Activated T-cell treated with anti-CD3 and anti-CD28 coated beads, Interleukin-2, amount 50 U/mL, for 48 hours (primary cell): ENCODE measurements around the gene FAH.
"Not testable (repeated sequence)": the region's sequence is repeated elsewhere in the genome, so short reads cannot be mapped to it uniquely, and the experiment has no call there.

Source experiments
- DNase-seq, 2 experiments: peaks; one replicate each; pipeline ENCODE4 v3.0.0-alpha.2; 2020

Gene FAH

DNA sequence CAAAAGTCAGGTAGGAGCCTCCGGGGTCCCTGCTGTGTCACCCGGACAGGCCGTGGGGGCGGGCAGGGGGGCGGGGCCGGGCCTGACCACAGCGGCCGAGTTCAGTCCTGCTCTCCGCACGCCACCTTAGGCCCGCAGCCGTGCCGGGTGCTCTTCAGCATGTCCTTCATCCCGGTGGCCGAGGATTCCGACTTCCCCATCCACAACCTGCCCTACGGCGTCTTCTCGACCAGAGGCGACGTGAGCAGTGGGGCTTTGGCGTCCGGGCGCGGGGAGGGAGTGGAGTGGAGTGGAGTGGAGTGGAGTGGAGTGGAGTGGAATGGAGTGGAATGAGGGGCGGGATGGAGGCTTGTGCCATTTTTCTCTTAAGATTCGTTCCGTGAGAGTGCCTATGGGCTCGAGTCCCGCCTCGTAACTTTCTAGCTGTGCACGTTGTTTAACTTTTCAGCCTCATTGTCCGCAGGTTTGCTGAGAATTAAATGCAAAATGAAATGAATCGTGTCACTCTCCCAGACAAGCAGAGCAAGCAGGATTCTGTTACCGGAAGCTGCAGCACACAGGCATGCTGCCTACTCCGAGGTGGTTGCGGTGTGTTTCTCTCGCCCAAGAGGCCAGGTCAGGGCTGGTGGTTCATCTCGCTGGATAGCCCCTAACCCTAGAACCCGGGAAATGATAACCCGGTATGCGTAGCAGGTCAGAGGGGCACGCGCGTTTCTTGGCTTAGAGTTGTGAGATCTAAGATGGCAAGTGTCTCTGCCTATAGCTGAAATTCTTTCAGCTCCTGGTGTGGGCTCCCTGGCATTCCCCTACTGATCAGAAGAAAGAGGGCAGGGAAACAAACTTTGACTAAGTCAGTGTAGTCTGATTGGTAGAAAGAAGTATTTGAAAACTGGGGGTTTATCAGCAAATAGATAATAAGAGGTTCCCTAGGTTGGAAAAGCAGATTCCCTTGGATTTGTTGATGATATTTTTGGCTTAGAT, at the start of gene FAH:
FAH (plus strand) TSS at position 104 of the 981 bp plus-strand sequence; CDS start at position 160, 56 bp downstream.
- peak; percentile 68 to 71 for DNase-seq

DNA sequence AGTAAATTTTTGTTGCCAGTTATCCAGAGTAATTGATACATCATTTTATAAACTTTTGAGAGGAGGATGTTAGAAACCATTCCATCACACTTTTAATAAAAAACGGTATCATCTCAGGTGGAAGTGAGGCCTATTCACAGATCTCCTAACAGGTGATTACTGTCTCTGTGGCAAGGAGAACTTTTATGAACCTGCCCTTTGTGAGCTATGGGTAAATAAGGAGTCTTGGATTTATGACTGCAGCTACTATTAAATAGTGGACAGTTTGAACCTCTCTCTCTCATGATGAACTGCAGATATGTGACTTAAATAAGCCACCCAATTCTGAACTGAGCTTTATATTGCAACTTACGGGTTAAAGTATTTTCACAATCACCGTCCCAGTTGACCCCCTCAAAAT, 47.6 kb upstream of the FAH start:
- no peak for DNase-seq

DNA sequence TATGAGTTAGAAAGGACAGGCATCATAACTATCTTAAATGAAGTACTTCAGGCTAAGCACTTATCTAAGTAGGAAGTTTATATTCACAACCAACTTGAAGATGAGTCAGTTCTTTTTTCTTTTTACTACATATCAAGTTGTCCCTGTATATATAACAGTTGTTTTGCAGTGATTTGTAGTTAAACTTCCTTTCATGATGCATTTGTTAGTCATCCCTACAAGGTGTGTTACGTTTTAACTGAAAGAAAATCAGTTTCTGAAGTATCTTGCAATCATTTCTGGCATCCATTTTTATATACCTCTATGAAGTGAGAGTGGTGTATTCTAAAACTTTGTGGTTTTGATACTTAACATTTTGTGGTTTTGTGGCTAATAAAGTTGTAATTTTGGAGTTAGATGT, 47.2 kb upstream of the FAH start:
- DNase-seq: no peak

DNA sequence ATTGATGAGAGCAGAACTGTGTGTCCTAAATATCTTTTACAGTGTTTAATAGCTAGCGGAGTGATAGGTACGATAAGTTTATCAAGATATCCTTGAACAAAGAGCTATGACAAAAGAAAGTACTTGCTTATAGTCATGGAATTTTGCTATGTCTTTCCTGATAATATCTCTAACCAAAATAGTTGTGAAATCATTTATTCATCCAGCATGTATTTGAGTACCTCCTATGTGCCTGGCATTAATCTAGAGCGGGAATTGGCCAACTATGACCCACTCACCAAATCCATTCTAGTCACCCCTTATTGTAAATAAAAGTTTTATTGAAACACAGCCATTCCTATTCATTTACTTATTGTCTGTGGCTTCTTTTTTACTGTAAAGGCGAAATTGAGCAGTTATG, 46.7 kb upstream of the FAH start:
- no peak for DNase-seq

DNA sequence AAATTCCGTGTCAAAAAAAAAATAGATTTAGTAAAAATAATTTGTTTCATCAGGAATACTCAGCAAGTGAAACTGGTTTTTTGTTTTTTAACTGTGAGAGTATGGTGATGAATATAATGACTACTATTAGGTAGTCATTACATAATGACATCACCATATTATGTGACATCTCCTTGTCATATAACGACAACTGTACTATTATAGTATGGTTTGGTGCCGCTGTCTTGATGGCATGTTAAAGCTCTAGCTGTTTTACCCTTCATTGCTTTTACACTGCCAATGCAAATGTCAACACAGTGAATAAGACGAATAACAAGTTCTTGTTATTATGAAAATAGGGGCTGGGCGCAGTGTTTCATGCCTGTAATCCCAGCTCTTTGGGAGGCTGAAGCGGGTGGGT, 45.6 kb upstream of the FAH start:
- DNase-seq: no peak

DNA sequence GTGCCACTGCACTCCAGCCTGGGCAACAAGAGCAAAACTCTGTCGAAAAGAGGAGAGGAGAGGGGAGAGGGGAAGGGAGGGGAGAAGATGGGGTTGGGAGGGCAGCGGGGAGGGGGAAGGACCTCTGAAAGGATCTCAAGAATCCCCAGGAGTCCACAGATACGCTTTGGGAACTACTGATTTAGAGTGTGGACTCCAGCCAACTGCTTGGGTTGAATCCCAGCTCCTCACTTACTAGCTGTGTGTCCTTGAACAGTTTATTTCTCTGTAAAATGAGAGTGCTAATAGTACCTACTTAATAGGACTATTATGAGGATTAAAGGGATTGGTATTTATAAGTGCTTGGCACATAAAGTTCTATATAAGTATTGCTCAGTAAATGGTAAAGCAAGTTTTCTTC, 45.0 kb upstream of the FAH start:
- DNase-seq: no peak

DNA sequence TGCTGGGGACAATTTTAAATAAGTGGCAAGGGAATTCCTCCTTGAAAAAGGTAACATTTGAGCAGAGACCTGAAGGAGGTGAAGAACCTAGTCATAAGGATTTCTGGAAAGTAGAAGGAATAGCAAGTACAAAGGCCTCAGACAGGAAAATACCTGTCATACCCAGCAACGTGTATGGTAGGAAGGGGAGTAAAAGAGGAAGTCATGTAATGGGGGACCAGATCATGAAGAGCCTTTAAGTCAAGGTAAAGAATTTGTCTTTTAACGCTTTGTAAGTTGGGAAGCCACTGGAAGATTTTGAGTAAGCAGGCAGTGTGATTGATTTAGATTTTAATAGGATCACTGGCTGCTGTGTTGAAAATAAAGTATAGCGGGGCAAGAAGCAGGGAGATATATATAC, 43.4 kb upstream of the FAH start:
- DNase-seq: no peak

DNA sequence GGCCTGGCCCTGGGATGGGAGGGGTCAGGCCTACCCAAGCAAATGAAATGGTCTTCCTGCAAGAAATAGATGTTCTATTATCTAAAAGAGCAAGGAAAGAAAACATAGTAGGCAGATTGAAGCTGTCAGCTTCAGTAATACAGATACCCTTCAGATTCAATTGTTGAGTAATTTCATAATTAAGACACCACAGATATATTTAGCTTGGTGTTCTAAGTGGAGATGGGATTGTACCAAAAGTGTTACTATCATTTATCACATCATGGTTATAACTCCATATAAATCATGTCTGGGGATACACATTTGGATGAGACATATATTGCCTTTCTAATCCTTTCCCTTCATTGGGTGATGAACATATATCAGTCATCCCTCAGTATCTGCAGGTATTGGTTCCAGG, 41.9 kb upstream of the FAH start:
- no peak for DNase-seq

DNA sequence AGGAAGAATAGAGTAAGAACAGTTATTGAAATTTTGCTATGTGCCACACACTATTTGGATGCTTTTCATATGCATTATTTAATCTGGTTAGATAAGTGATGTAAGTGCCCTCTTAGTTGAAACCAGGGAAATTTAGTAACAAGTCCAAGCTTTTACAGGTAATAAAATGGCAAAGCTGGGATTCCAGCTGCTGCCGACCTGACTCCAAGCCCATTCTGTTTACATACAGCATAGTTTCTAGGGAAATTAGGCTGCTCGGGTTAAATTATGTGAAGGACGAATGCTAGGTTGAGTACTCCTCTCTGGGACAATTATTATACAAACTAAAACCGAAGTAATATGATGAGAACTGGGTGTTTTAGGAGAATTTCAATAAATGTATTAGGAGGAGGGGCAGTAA, 38.7 kb upstream of the FAH start:
- DNase-seq: no peak

DNA sequence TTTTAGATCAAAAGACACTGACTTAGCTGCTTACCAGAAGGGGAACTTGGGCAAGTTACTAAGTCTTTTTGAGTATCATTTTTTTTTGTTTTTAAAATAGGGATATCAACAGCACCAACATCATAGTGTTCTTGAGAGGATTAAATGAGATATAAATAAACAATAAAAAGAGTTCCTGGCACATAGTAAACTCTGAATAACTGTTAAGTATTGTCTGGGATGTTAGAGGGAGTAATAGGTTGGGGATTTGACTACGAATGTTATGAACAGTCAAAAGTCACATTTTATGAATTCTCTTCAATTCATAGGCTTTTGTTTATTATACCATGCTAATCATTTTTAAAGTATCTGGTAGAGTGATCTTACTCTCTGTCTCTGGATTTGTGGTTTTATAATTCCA, 37.8 kb upstream of the FAH start:
- no peak for DNase-seq

DNA sequence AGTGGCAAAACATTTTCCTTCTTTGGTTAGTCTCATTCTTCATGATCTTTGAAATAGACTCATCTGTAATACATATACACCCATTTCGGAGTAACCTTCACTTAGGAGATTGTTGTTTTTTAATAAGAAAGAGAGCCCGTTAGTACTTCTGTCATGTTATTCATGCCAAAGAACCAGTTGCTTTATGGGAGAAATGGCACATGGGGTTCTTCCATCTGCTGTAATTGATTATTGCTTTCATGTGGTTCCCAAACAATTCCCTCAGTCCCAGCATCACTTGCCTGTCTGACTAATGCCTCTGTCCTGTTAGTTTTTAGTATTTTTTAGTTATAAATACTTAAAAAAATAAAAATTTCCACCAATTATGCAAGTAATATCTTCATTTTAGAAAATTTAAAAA, 33.8 kb upstream of the FAH start:
- DNase-seq: no peak

DNA sequence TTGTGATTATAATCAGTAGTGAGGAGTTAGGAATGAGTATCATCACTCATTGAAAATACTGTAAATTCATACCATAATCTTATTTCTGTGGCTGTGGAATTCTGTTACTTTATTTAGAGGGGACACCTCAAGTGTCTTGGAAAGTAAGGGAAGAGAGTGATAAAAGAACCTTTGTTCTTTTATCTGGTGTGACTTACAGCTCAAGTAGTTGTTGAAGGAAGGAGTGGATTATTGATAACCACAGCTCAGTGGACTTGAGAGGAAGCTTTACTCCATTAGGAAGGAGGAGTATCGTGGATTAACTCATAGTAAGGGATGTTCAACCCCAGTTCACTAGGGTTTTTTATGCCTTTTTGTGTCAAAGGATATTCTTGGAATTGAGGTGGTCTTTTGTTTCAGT, 32.2 kb upstream of the FAH start:
- no peak for DNase-seq

DNA sequence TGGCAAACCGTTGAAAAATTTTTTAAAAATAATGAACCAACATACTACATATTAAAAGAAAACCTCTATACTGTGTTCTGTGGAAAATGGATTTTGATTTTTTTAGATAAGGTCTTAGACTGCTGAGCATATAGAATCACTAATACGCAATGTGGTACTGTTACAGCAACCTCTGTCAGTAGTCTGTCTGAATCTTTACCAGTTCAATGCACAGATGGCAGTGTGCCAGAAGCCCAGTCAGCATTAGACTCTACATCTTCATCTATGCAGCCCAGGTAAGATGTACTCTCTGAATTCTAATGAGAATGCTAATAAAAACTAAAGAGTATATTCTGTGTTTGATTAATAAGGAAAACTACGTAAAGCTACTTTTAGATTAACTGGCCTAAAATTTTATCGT, 31.3 kb upstream of the FAH start:
- DNase-seq: no peak

DNA sequence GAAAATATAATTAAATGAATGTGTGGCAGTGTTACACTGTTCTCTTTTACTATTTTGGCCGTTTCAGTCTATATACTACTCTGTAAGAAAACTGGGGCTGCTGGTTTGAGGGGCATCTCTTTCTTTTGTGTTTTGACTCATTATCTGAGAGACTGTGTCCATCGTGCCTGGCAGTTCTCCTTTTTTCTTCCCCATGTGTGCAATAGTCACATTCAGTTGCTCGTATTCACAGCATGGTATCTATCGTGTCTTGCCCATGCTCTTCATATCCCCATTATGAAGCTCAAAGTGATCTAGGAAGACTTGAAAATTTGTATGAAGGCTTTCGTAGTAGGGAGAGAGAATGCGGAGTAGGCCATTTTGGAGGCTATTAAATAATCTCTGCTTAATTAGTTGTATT, 29.8 kb upstream of the FAH start:
- DNase-seq: no peak

DNA sequence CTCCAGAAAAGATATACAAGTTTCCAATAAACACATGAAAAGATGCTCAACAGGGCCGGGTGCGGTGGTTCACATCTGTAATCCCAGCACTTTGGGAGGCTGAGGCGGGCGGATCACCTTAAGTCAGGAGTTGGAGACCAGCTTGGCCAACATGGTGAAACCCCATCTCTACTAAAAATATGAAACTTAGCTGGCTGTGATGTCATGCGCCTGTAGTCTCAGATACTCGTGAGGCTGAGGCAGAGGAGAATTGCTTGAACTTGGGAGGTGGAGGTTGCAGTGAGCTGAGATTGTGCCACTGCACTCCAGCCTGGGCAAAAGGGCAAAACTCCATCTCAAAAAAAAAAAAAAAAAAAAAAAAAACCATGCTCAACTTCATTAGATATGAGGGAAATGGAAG, 25.5 kb upstream of the FAH start:
- DNase-seq: not testable (repeated sequence)

DNA sequence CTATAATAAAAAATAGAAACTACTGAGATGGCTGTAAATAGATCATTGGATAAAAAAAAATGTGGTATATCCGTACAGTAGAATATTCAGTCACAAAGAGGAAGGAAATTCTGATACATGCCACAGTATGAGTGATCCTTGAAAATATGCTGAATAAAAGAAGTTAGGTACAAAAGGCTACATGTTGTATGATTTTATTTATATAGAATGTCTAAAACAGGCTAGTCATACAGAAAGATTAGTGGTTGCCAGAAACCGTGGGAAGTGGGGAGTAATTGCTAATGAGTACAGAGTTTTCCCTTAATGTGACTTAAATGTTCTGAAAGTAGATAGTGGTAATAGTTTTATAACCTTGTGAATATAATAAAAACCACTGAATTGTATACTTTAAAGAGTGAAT, 24.9 kb upstream of the FAH start:
- no peak for DNase-seq

DNA sequence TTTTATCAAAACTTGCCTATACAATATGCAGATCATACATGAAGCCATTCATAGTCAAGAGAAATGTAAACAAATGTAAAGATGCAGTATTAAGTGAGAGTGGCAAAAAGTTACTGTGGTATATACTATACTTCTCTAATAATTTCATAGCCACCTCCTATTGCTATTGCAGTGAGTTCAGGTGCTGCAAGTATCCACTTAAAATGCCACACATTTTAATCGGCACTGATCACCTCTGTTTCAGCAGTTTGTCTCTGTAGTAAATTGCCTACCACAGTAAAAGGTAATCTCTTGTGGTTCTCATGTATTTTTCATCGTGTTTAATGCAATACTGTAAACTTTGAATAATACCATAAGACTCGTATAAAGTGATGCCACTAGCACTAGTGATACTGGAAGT, 20.4 kb upstream of the FAH start:
- no peak for DNase-seq

DNA sequence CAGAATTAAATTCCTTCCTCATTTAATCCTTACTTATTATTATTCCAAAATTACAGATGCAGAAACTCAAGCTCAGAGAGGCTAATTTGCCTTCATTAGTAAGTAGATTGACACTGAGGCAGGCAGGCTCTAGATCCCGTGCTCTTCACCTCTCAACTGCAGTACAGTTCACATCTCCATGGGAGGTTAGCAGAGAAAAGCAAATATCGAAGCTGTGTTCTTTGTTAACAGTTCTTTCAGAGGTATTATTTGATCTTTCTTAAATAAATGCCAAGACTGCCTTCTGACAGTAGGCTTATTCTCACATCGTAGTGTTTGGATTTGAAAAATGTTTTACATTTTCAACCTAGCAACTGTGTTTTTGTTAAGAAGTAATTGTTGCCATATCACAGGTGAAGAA, 15.9 kb upstream of the FAH start:
- DNase-seq: no peak

DNA sequence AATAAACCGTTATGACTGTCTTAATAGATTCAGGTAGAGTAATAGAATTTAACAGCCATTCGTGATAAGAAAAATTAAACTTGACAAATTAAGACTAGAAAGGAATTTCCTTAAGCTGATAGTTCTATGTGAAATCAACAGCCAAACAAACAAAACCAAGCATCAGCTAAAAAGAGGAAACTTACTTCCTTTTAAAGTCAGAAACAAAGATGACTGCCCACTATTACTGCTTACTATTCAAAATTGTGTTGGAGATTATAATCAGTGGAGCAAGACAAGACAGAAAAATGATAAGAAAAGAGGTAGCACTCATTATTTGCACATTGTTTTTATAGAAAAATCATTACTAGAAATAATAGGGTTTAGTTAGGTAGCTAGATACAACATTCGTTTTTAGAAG, 13.8 kb upstream of the FAH start:
- no peak for DNase-seq

DNA sequence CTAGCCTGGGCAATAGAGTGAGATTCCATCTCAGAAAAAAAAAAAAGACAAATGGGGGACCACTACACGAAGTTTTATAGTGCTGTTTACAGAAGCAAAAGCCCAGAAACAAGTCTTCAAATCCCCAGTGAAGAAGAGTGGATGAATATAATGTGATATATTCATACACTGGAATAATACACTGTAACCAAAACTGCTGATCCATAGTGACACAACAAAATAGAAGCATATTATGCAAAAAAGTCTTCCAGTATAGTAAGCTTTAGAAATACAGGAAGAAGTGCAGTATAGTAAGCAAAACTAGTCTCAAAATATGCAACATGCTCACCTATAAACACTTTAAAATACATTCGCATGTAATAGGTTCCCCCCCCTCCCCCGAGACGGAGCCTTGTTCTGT, 11.9 kb upstream of the FAH start:
- no peak for DNase-seq

DNA sequence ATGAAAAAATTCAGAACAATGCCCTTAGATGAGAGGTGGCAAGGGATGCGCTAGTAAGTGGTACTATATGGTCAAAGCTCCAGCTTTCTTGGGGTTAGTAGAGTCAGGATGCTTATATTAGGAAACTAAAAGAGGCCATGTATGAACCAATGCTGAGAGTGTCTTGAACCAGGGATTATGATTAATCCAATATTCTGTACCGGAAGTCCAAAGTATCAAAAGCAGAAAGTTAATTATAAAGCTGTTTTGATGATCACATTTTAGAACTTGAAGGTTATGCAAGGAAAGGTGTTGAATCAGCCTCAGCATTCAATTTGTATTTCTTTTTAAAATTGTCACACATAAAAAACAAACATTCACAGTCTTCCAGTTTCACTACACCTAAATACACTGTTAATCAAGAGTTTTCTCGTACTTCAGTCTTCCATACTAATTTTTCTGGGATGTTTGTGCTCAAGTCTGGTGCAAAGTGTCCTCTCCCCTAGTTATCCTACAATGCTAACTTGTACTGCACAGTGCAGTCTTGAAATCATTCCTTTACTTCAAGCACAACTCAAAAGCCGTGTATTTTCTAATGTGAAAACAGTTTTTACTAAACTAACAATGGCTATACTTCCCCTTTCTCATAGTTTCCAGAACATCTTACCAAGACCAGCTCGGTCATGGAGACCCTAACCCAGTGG, 10.7 kb upstream of the FAH start:
- no peak for DNase-seq

DNA sequence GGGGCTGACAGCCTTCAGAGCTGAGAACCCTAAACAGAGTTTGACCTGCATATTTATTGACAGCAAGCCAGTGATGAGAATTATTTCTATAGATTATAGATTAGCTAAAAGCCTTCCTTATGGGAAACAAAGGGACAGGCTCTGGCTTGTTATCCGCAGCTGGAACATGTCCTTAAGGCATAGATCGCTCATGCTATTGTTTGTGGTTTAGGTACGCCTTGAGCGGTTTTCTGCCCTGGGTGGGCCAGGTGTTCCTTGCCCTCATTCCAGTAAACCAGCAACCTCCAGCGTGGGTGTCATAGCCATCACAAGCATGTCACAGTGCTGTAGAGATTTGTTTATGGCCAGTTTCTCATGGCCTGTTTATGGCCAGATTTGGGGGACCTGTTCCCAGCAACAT, 10.2 kb upstream of the FAH start:
- no peak for DNase-seq

DNA sequence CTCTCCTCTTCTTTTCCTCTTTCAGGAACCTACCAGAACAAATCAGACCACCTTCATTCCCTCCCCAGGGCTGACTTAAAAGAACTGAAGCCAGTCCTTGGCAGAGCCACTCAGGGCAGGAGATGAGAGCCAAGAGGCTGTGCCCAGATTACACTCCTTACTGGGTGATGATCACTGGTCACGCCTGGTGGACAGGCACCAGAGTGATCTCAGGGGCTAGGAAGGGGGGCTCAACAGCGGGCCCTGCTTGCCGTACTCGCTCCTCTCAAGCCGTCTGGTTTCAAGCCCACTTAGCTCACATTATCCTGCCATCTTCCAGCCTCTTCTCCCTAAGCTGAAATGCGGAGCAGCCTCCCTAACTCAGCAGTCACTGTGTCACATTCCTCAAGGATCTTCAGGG, 1.7 kb upstream of the FAH start:
- DNase-seq: no peak

DNA sequence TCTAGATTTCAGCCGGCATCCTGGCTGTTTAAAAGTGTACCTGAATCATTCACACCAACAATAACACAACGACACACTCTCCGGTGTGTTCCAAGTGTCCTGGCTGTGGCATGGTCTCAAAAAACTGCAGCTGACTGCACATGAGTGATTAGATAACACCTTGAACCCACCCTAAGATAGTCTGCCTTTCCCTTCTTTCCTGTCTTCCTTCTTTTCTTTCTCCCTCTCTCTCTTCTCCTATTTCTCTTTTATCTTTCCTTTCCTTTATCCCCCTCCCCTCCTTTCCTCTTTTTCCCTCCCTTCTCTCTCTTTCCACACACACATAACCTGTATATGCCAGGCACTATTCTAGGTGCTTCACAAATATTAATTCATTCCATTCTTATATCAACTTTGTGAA, 1.2 kb upstream of the FAH start:
- DNase-seq: no peak
